Heart left ventricle (tissue), 16 donors: ENCODE measurements around the gene ELANE. TPM values are rescaled to one million over a fixed set of nuclear protein-coding genes. Genes with fewer than 3 reads are reported as not detected.

Experiments
- ATAC-seq, 4 donors: fragments of 200-7000 bp; cut with Tn5 transposase; one replicate each; pipeline ENCODE4 v1.9.1; 2020 to 2022; ENCODE audit warnings: moderate library complexity in 4 of 4, mild to moderate bottlenecking in 3 of 4, moderate number of reproducible peaks in 1 of 4
- DNase-seq, 5 donors: peaks; one replicate each; pipeline ENCODE4 v3.0.0-alpha.2; 2020
- H3K27ac ChIP-seq, 12 donors: fragments of 200-600 bp; sonication (generic) in 4 of 12; one replicate each; pipeline versions ENCODE4 v1.5.0 to v1.8.0; 2016 to 2022; ENCODE audit warnings: mild to moderate bottlenecking in 2 of 12
- H3K27me3 ChIP-seq, 9 donors: fragments of 200-600 bp; sonication (generic) in 2 of 9; one replicate each; pipeline versions ENCODE4 v1.5.1 to v1.8.0; 2016 to 2022; ENCODE audit warnings: mild to moderate bottlenecking in 3 of 9
- H3K36me3 ChIP-seq, 9 donors: fragments of 200-600 bp; sonication (generic) in 2 of 9; one replicate each; pipeline versions ENCODE4 v1.5.0 to v1.8.0; 2018 to 2022; ENCODE audit warnings: mild to moderate bottlenecking in 2 of 9
- H3K4me1 ChIP-seq, 12 donors: fragments of 200-600 bp; sonication (generic) in 4 of 12; one replicate each; pipeline versions ENCODE4 v1.5.0 to v1.8.0; 2016 to 2022; ENCODE audit warnings: mild to moderate bottlenecking in 3 of 12
- H3K4me3 ChIP-seq, 12 donors: fragments of 200-600 bp; sonication (generic) in 4 of 12; one replicate each; pipeline versions ENCODE4 v1.5.0 to v1.8.0; 2017 to 2022; ENCODE audit warnings: mild to moderate bottlenecking in 9 of 12, moderate library complexity in 4 of 12
- H3K9me3 ChIP-seq, 12 donors: fragments of 200-600 bp; sonication (generic) in 4 of 12; one replicate each; pipeline versions ENCODE4 v1.5.0 to v1.8.0; 2016 to 2022; ENCODE audit warnings: mild to moderate bottlenecking in 1 of 12
- POLR2A ChIP-seq, 2 donors: fragments of 450-650 bp; IDR thresholded peaks; one replicate each; pipeline ENCODE4 v1.6.1; 2017; ENCODE audit warnings: antibody characterized with exemption in 2 of 2, mild to moderate bottlenecking in 2 of 2, moderate library complexity in 2 of 2
- WGBS, 4 donors: extraction: QIAGEN DNeasy Blood & Tissue Kit in 2 of 4; methylation state at CpG; one replicate each; pipeline versions ENCODE4 v1.1.5 to v1.1.7; 2013 to 2018; 5-methylcytosine and 5-hydroxymethylcytosine counted together
- intact Hi-C, 10 donors: fragments of 100-400 bp; cut with DNase I; formaldehyde crosslinking; loops; one replicate each; pipeline versions ENCODE4 v1.11.1 to v1.14.2; 2022
- polyA plus RNA-seq, 2 donors: library from polyadenylated mRNA; stranded (reverse); fragments of 200-250 nt; gene quantifications; one replicate each; pipeline ENCODE4 v1.2.3, GENCODE V29; 2013
- total RNA-seq, 9 donors: library from RNA; depleted of rRNA in 2 of 9; stranded (reverse); fragments of >200 nt in 2 of 9; fragmentation: NEBNext Ultra II Directional in 3 of 9; extraction: Animal tissue kit (Norgen Biotek cat#: 25700) in 3 of 9; gene quantifications; one replicate each; pipeline versions ENCODE4 v1.1.0 to v1.2.4, GENCODE V29; 2016 to 2023
- TF ChIP-seq, protein P1 (sequence below), 12 donors: fragments of 200-600 bp; sonication (generic) in 4 of 12; IDR thresholded peaks; one replicate each; pipeline versions ENCODE4 v1.5.0 to v1.8.0; 2018 to 2022; ENCODE audit warnings: antibody characterized with exemption in 12 of 12, mild to moderate bottlenecking in 5 of 12
- donor health status: ischemic (EF 13 %, LVEDD 7.1; RV severe dilation, severe dysfunction).
- donor health status: healthy with polysubstance abuse.
- donor health status: DM: no; HTN: yes; CAD: no.
- donor health status: DM: no; HTN: no; CAD: no.
- donor health status: ischemic (EF 25% LVEDD 6.9; RV normal size, moderate dysfunction).
- donor health status: ischemic (EF 25% LVEDD 5.7; RV mildly dilated, moderate dysfunction).
- donor health status: healthy.
- donor health status: DM: yes; HTN: yes; CAD: no.
- donor health status: ischemic (EF 35%, LVEDD 5.7; RV mildly dilated, moderate dysfunction).
- donor health status: nonischemic (EF 11% LVEDD 7.7; RV severe dilation, severe dysfunction).
- donor health status: DM: yes; HTN: yes; CAD: no.
- donor health status: PGD.
- donor health status: ischemic (EF 29% LVEDD 5.4; RV normal size, mild dysfunction).
- donor health status: nonischemic (EF 23%, LVEDD 6.1; RV moderate dilation, normal function).

Gene ELANE
- total and polyA plus RNA-seq, 11 donors: 0.42 to 1.8 (median 1.2) TPM; not detected in 5

- H3K36me3 ChIP-seq: peaks cover 6 to 67% (median 58%) of the 10 kb centered on the region in 9 donors
- ATAC-seq (no peak), DNase-seq (peak in 2 of 5 donors; percentile 17 to 24)
- no peak overlapping the region for H3K27ac ChIP-seq
- intact Hi-C loops: no loop called here
- H3K4me3 ChIP-seq: no peak overlapping the region
- TF ChIP-seq, protein P1, sequence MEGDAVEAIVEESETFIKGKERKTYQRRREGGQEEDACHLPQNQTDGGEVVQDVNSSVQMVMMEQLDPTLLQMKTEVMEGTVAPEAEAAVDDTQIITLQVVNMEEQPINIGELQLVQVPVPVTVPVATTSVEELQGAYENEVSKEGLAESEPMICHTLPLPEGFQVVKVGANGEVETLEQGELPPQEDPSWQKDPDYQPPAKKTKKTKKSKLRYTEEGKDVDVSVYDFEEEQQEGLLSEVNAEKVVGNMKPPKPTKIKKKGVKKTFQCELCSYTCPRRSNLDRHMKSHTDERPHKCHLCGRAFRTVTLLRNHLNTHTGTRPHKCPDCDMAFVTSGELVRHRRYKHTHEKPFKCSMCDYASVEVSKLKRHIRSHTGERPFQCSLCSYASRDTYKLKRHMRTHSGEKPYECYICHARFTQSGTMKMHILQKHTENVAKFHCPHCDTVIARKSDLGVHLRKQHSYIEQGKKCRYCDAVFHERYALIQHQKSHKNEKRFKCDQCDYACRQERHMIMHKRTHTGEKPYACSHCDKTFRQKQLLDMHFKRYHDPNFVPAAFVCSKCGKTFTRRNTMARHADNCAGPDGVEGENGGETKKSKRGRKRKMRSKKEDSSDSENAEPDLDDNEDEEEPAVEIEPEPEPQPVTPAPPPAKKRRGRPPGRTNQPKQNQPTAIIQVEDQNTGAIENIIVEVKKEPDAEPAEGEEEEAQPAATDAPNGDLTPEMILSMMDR (IDR thresholded peaks at IDR 0.05): no peak
- TF ChIP-seq POLR2A (IDR thresholded peaks at IDR 0.05): no peak
- no peaks in the 10 kb centered on the region for H3K27me3 ChIP-seq
- H3K4me1 ChIP-seq: no peaks in the 10 kb centered on the region
- H3K9me3 ChIP-seq: no peaks in the 10 kb centered on the region
- 90 to 91% (median 90%) methylated on average over 63 to 80 of the region's 80 CpGs for WGBS, 4 donors
Measured at GRCh38 chr19:812049-812746, 39.9 kb upstream of the ELANE start.

DNA sequence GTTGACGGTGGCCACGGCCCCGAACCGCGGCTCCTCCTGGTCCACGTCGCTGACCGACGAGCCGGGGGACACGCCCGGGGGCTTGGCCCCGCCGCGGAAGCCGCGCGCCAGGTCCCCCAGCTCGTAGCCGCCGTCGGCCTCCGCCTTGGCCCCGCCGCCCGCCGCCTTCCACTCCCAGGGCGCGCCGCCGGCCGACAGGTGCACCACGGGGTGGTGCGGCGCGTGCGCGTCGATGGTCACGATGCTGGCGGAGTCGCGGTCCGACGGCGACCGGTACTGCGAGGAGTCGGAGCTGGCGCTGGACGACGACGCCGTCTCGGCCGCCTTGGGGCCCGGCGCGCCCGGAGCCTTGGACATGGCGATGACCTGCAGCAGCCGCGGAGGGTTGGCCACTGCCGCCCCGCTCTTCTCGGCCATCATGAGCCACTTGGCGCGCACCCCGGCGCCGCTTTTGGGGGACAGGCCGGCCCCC, 39.3 kb upstream of the ELANE start:
- Histone ChIP-seq H3K4me3 (no peak overlapping the region), H3K9me3 (no peaks in the 10 kb centered on the region), H3K36me3 (peaks cover 4 to 61% (median 52%) of the 10 kb centered on the region in 9 donors), H3K27ac (no peak overlapping the region), H3K4me1 (no peaks in the 10 kb centered on the region), H3K27me3 (no peaks in the 10 kb centered on the region)
- peak in 1 of 5 donors; percentile 16 for DNase-seq
- WGBS, 4 donors: 89 to 95% (median 92%) methylated on average over 45 to 72 of the region's 72 CpGs
- ATAC-seq: no peak
- intact Hi-C loops: no loop called here
- TF ChIP-seq, protein P1 (IDR thresholded peaks at IDR 0.05): no peak
- no peak for TF ChIP-seq POLR2A (IDR thresholded peaks at IDR 0.05)

DNA sequence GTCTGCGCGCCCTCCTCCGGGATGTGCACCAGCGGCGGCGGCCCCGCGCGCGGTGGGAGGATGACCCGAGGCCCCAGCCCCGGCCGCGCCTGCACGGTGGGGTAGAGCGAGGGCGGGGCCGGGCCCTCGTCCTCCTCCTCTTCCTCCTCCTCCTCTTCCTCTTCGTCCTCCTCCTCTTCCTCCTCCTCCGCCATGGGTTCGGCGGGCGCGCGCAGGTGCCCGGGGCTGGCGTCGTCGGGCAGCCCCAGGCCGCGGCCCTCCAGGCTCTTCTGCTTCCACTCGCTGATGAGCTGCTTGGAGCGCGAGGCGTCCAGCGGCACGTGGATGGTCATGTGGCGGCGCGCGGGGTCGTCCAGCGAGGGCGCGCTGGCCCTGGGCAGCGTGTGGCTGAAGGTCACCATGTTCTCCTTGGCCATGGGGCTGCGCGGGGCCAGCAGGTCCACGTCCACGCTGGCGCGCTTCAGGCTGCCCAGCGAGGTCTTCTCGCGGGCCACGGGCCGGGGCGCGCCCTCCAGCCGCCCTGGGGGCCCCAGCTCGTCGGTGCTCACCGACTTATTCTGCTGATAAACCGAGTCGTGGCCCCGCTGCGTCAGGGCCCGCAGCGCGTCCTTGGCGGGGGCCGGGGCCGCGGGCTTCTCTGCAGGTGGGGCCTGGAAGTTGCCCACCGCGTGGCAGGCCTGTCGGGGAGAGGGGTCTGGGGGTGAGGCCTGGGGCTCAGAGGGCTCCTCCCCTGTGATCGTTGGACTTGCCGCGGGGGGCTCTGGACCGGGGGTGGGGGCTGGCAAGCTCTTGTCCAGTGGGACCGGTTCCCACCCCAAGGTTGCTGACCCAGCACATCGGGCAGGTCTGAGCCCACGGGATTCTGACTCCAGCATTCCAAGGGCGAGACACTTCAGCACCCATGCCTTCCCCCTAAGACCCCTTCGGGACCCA, 38.6 kb upstream of the ELANE start:
- Histone ChIP-seq H3K27ac (no peak overlapping the region), H3K4me3 (no peak overlapping the region), H3K4me1 (no peaks in the 10 kb centered on the region), H3K9me3 (no peaks in the 10 kb centered on the region), H3K36me3 (peaks cover 3 to 54% (median 45%) of the 10 kb centered on the region in 9 donors), H3K27me3 (no peaks in the 10 kb centered on the region)
- intact Hi-C loops: no loop called here
- WGBS, 4 donors: 94 to 96% (median 95%) methylated on average over 43 to 87 of the region's 87 CpGs
- TF ChIP-seq POLR2A (IDR thresholded peaks at IDR 0.05): no peak
- TF ChIP-seq, protein P1 (IDR thresholded peaks at IDR 0.05): no peak
- ATAC-seq: peak in 2 of 4 donors; percentile 5 to 10
- DNase-seq: peak in 2 of 5 donors; percentile 20 to 22
